Activated T-helper 17 cell treated with anti-CD3 and anti-CD28 coated beads, Interleukin-2, amount 50 U/mL, for 72 hours (primary cell): ENCODE measurements around the gene TNPO3. TPM values are rescaled to one million over a fixed set of nuclear protein-coding genes. Genes with fewer than 3 reads are reported as not detected.
"Not testable (repeated sequence)": the region's sequence is repeated elsewhere in the genome, so short reads cannot be mapped to it uniquely, and the experiment has no call there.

Experiments
- ATAC-seq: fragments of 150-1000 bp; cut with Tn5 transposase; replicated peaks from 2 replicates; pipeline ENCODE4 v1.10.0; 2021; ENCODE audit warnings: mild to moderate bottlenecking, moderate library complexity
- H3K27ac Mint-ChIP-seq: one replicate; pipeline ENCODE4 v1.8.0; 2022; ENCODE audit warnings: mixed read lengths
- H3K27me3 Mint-ChIP-seq: one replicate; pipeline ENCODE4 v1.8.0; 2022; ENCODE audit warnings: mixed read lengths
- H3K36me3 Mint-ChIP-seq: one replicate; pipeline ENCODE4 v1.8.0; 2022; ENCODE audit warnings: low read depth, mild to moderate bottlenecking, mixed read lengths
- H3K4me1 Mint-ChIP-seq: one replicate; pipeline ENCODE4 v1.8.0; 2022; ENCODE audit warnings: mixed read lengths
- H3K4me3 Mint-ChIP-seq: one replicate; pipeline ENCODE4 v1.8.0; 2022; ENCODE audit warnings: mild to moderate bottlenecking, mixed read lengths
- H3K9me3 Mint-ChIP-seq: one replicate; pipeline ENCODE4 v1.8.0; 2022; ENCODE audit warnings: mixed read lengths
- total RNA-seq, 2 donors: library from RNA; stranded (reverse); gene quantifications; one replicate each; pipeline ENCODE4 v1.2.3, GENCODE V29; 2022

The TNPO3 gene
- total RNA-seq, 2 donors from 2014 or later = 45.8 to 62.6 TPM

- H3K27me3 Mint-ChIP-seq = no peaks in the 10 kb centered on the region
- H3K4me3 Mint-ChIP-seq = no peak overlapping the region
- H3K36me3 Mint-ChIP-seq = peaks cover 72% of the 10 kb centered on the region
- H3K4me1 Mint-ChIP-seq = no peaks in the 10 kb centered on the region
- ATAC-seq = no peak
- peak overlapping the region; percentile 68 for H3K27ac Mint-ChIP-seq
- H3K9me3 Mint-ChIP-seq = no peaks in the 10 kb centered on the region
Measured at GRCh38 chr7:128948312-128948973, 106.5 kb downstream of the TNPO3 start.

GRCh38 chr7:128947854-128948253 is 107.1 kb downstream of the TNPO3 start:
- H3K27me3 Mint-ChIP-seq = no peaks in the 10 kb centered on the region
- peaks cover 71% of the 10 kb centered on the region for H3K36me3 Mint-ChIP-seq
- no peaks in the 10 kb centered on the region for H3K9me3 Mint-ChIP-seq
- H3K4me3 Mint-ChIP-seq = no peak overlapping the region
- H3K4me1 Mint-ChIP-seq = no peaks in the 10 kb centered on the region
- H3K27ac Mint-ChIP-seq = peak overlapping the region; percentile 68
- no peak for ATAC-seq

DNA sequence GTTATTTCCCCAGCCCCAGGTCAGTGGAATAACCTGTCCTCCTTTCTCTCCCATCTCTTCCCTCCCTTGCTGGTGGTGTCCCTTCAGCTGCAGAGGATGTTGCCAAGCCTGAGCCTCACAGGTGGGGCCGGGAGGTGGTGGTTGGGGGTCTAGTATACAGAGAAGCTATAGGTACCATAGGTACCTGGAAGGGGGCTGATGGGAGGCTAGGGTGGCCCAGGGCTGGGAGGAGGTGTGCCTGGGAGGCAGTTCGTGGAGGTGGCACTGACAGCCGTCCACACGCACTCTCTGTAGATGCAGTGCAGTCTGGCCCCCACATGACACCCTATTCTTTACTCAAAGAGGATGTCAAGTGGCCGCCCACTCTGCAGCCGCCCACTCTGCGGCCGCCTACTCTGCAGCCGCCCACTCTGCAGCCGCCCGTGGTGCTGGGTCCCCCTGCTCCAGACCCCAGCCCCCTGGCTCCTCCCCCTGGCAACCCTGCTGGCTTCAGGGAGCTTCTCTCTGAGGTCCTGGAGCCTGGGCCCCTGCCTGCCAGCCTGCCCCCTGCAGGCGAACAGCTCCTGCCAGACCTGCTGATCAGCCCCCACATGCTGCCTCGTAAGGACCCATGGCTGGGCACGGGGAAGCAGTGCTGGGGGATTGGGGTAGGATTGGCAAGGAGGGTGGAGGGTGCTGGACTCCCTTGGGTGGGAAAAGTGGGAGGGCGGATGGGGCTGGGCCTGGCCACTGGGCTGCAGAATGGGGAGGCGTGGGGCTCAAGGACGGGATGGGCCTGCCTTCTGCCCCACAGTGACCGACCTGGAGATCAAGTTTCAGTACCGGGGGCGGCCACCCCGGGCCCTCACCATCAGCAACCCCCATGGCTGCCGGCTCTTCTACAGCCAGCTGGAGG is 107.7 kb downstream of the TNPO3 start:
- H3K4me3 Mint-ChIP-seq = no peak overlapping the region
- H3K4me1 Mint-ChIP-seq = no peaks in the 10 kb centered on the region
- ATAC-seq = no peak
- H3K27ac Mint-ChIP-seq = no peak overlapping the region
- peaks cover 66% of the 10 kb centered on the region for H3K36me3 Mint-ChIP-seq
- no peaks in the 10 kb centered on the region for H3K9me3 Mint-ChIP-seq
- no peaks in the 10 kb centered on the region for H3K27me3 Mint-ChIP-seq

DNA sequence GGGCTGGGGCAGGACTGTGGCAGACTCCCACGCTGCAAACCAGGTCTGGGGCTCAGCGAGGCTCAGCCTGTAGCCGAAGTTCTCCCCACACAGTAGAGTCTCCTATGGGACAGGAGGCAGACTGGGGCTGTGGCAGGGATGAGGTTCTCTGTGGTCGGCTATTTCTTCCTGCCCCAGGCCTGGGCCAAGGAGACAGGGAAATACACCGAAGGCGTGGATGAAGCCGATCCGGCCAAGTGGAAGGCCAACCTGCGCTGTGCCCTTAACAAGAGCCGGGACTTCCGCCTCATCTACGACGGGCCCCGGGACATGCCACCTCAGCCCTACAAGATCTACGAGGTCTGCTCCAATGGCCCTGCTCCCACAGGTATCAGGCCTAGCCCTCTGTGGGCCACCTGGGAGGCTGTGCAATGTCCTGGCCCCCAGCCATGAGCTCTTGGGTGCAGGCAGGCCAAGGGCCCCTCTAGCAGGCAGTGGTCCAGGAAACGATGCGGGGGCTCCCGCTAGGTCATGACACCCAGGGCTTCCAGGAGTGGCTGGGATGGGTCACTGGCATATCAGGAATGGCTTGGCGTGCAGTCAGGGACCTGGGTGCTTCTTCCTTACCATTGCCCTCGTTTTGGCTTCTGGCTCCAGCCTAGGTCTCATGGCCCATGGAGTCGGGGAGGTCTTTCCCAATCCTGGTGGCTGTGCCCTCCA is 109.1 kb downstream of the TNPO3 start:
- Mint-ChIP-seq H3K9me3 (no peaks in the 10 kb centered on the region), H3K4me1 (peaks cover 7% of the 10 kb centered on the region), H3K4me3 (no peak overlapping the region), H3K27me3 (no peaks in the 10 kb centered on the region), H3K36me3 (peaks cover 52% of the 10 kb centered on the region), H3K27ac (no peak overlapping the region)
- ATAC-seq = no peak

GRCh38 chr7:128944487-128945236 is 110.2 kb downstream of the TNPO3 start:
- Mint-ChIP-seq H3K9me3 (no peaks in the 10 kb centered on the region), H3K27me3 (no peaks in the 10 kb centered on the region), H3K36me3 (peaks cover 41% of the 10 kb centered on the region), H3K4me3 (no peak overlapping the region), H3K4me1 (peaks cover 9% of the 10 kb centered on the region), H3K27ac (no peak overlapping the region)
- ATAC-seq = no peak

- ATAC-seq = peak; percentile 34
- not testable (repeated sequence) for H3K4me3 Mint-ChIP-seq, H3K9me3 Mint-ChIP-seq, H3K27me3 Mint-ChIP-seq, H3K27ac Mint-ChIP-seq
- peaks cover 29% of the 10 kb centered on the region for H3K36me3 Mint-ChIP-seq
- H3K4me1 Mint-ChIP-seq = peaks cover 15% of the 10 kb centered on the region
Measured at GRCh38 chr7:128943251-128943650, 111.7 kb downstream of the TNPO3 start.

DNA sequence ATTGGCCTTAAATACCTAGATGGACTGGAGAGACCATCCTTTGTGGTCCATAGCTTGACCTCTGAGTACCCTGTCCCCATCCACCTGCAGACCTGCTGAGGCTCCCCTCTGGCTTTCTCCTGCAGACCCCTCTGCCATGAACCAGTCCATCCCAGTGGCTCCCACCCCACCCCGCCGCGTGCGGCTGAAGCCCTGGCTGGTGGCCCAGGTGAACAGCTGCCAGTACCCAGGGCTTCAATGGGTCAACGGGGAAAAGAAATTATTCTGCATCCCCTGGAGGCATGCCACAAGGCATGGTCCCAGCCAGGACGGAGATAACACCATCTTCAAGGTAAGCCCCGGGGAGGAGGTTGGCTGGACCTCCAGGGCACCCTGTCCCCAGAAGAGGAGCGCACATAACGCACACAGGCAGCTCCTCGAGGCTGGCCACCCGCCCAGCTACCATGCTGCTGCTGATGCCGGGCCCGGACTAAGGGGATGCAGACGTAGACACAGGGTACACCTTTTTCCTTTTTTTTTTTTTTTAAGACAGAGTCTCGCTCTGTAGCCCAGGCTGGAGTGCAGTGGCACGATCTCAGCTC is 112.9 kb downstream of the TNPO3 start:
- peaks cover 25% of the 10 kb centered on the region for H3K36me3 Mint-ChIP-seq
- peaks cover 18% of the 10 kb centered on the region for H3K4me1 Mint-ChIP-seq
- H3K27me3 Mint-ChIP-seq = no peaks in the 10 kb centered on the region
- ATAC-seq = no peak
- no peak overlapping the region for H3K4me3 Mint-ChIP-seq
- H3K27ac Mint-ChIP-seq = no peak overlapping the region
- no peaks in the 10 kb centered on the region for H3K9me3 Mint-ChIP-seq

GRCh38 chr7:128941323-128941890 is 113.5 kb downstream of the TNPO3 start:
- Mint-ChIP-seq H3K36me3 (peaks cover 25% of the 10 kb centered on the region), H3K4me1 (peaks cover 19% of the 10 kb centered on the region), H3K27me3 (no peaks in the 10 kb centered on the region), H3K4me3 (peak overlapping the region; percentile 95), H3K27ac (peak overlapping the region; percentile 72), H3K9me3 (no peaks in the 10 kb centered on the region)
- no peak for ATAC-seq

DNA sequence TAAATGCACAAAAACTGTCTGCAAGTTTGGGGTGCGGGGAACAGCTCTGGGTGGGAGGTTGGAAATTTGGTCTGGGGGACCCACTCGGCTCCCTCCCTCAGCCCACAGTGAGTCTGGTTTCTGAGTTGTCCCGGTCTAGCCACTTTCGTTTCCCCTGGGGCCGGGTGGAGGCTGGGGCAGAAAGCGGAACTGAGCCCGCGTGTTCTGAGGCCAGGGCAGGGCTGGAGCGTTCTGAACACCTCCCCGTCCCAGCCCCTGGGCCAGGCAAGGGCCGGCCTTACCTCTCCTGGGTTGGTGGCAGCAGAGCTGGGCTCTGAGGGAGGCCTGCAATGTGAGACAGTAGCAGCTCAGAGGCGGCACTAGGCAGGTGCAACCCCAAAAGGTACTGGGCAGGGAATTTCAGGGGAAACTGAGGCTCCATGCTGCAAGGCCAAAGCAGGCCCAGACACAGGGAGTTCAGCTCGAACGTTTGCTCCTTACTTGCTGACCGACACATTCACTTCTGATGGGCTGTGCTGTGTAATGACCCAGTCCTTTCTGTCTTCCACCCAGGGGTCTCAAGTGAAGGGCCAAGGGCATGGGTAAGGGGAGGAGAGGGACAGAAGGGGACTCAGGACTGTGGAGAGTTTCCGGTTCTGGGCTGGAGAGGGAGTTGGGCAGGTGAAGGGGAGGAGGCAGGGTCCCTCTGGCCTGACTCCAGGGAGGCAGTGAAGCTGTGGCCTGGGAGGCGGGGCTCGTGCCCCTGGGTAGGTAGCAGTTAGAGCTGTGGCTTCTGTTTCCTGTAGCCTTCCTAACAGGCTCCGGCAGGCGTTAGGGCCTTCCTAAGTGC is 114.2 kb downstream of the TNPO3 start:
- Mint-ChIP-seq H3K9me3 (no peaks in the 10 kb centered on the region), H3K4me1 (peaks cover 19% of the 10 kb centered on the region), H3K27ac (peak overlapping the region; percentile 72), H3K36me3 (peaks cover 25% of the 10 kb centered on the region), H3K27me3 (no peaks in the 10 kb centered on the region), H3K4me3 (peak overlapping the region; percentile 95)
- peak; percentile 26 for ATAC-seq

GRCh38 chr7:128939861-128940410 is 115.0 kb downstream of the TNPO3 start:
- peak overlapping the region; percentile 72 for H3K27ac Mint-ChIP-seq
- H3K4me1 Mint-ChIP-seq = peaks cover 19% of the 10 kb centered on the region
- no peaks in the 10 kb centered on the region for H3K27me3 Mint-ChIP-seq
- peaks cover 17% of the 10 kb centered on the region for H3K36me3 Mint-ChIP-seq
- ATAC-seq = no peak
- no peaks in the 10 kb centered on the region for H3K9me3 Mint-ChIP-seq
- H3K4me3 Mint-ChIP-seq = peak overlapping the region; percentile 95

GRCh38 chr7:128939075-128939860 is 115.6 kb downstream of the TNPO3 start:
- peak overlapping the region; percentile 93 for H3K27ac Mint-ChIP-seq
- ATAC-seq = peak; percentile 49
- peaks cover 11% of the 10 kb centered on the region for H3K36me3 Mint-ChIP-seq

GRCh38 chr7:128938544-128939074 is 116.3 kb downstream of the TNPO3 start:
- Mint-ChIP-seq H3K9me3 (no peaks in the 10 kb centered on the region), H3K36me3 (peaks cover 5% of the 10 kb centered on the region), H3K4me1 (peaks cover 20% of the 10 kb centered on the region), H3K27ac (peak overlapping the region; percentile 93), H3K4me3 (peak overlapping the region; percentile 95), H3K27me3 (no peaks in the 10 kb centered on the region)
- peak; percentile 45 for ATAC-seq

More at GRCh38 chr7:128939075-128939860, 115.6 kb downstream of the TNPO3 start:
- H3K9me3 Mint-ChIP-seq = no peaks in the 10 kb centered on the region
- H3K4me1 Mint-ChIP-seq = peaks cover 19% of the 10 kb centered on the region
- H3K27me3 Mint-ChIP-seq = no peaks in the 10 kb centered on the region
- H3K4me3 Mint-ChIP-seq = peak overlapping the region; percentile 95
